Tibial nerve (tissue), 4 donors: Measurements from ENCODE around the gene KRT80. TPM values are rescaled to one million over a fixed set of nuclear protein-coding genes. Genes with fewer than 3 reads are reported as not detected.
"Not testable (repeated sequence)": the region's sequence is repeated elsewhere in the genome, so short reads cannot be mapped to it uniquely, and the experiment has no call there.

Experiments
- DNase-seq, 2 donors: peaks; one replicate each; pipeline ENCODE4 v3.0.0-alpha.2; 2019; ENCODE audit warnings: low spot score in 2 of 2
- H3K27ac ChIP-seq, 4 donors: fragments of 200-600 bp; sonication (generic) in 3 of 4; one replicate each; pipeline ENCODE4 v1.5.1; 2017 to 2019; ENCODE audit warnings: mild to moderate bottlenecking in 1 of 4
- H3K27me3 ChIP-seq, 2 donors: fragments of 200-600 bp; sonication (generic) in 1 of 2; one replicate each; pipeline versions ENCODE4 v1.5.1 to v1.6.0; 2017 to 2019
- H3K36me3 ChIP-seq, 3 donors: fragments of 200-600 bp; sonication (generic); one replicate each; pipeline ENCODE4 v1.5.1; 2018 to 2019
- H3K4me1 ChIP-seq, 4 donors: fragments of 200-600 bp; sonication (generic) in 3 of 4; one replicate each; pipeline ENCODE4 v1.5.1; 2017 to 2019
- H3K4me3 ChIP-seq, 4 donors: fragments of 200-600 bp; sonication (generic) in 3 of 4; one replicate each; pipeline ENCODE4 v1.5.1; 2017 to 2019; ENCODE audit warnings: mild to moderate bottlenecking in 1 of 4, moderate library complexity in 1 of 4
- H3K9me3 ChIP-seq, 4 donors: fragments of 200-600 bp; sonication (generic) in 3 of 4; one replicate each; pipeline ENCODE4 v1.5.1; 2017 to 2019
- EP300 ChIP-seq, 2 donors: sonication (generic); formaldehyde crosslinking; IDR thresholded peaks; one replicate each; pipeline ENCODE4 v1.6.1; 2017; ENCODE audit warnings: antibody characterized with exemption in 2 of 2, mild to moderate bottlenecking in 1 of 2
- POLR2A ChIP-seq, 2 donors: fragments of 450-650 bp; IDR thresholded peaks; one replicate each; pipeline ENCODE4 v1.6.1; 2017; ENCODE audit warnings: antibody characterized with exemption in 2 of 2, mild to moderate bottlenecking in 2 of 2, moderate library complexity in 2 of 2
- WGBS, 2 donors: methylation state at CpG; one replicate each; pipeline ENCODE4 v1.1.5; 2018; 5-methylcytosine and 5-hydroxymethylcytosine counted together
- total RNA-seq, 4 donors: library from RNA; depleted of rRNA; stranded (reverse); fragments of >200 nt; gene quantifications; one replicate each; pipeline ENCODE4 v1.1.0, GENCODE V29; 2016
- TF ChIP-seq, protein P1 (sequence below), 5 experiments: fragments of 200-600 bp in 3 of 5; fragments of 450-650 bp in 2 of 5; sonication (generic) in 3 of 5; IDR thresholded peaks; one replicate each; pipeline ENCODE4 v1.5.1; 2016 to 2019; ENCODE audit warnings: antibody characterized with exemption in 5 of 5, mild to moderate bottlenecking in 3 of 5, moderate library complexity in 2 of 5

Gene KRT80
- total RNA-seq: not detected

DNA sequence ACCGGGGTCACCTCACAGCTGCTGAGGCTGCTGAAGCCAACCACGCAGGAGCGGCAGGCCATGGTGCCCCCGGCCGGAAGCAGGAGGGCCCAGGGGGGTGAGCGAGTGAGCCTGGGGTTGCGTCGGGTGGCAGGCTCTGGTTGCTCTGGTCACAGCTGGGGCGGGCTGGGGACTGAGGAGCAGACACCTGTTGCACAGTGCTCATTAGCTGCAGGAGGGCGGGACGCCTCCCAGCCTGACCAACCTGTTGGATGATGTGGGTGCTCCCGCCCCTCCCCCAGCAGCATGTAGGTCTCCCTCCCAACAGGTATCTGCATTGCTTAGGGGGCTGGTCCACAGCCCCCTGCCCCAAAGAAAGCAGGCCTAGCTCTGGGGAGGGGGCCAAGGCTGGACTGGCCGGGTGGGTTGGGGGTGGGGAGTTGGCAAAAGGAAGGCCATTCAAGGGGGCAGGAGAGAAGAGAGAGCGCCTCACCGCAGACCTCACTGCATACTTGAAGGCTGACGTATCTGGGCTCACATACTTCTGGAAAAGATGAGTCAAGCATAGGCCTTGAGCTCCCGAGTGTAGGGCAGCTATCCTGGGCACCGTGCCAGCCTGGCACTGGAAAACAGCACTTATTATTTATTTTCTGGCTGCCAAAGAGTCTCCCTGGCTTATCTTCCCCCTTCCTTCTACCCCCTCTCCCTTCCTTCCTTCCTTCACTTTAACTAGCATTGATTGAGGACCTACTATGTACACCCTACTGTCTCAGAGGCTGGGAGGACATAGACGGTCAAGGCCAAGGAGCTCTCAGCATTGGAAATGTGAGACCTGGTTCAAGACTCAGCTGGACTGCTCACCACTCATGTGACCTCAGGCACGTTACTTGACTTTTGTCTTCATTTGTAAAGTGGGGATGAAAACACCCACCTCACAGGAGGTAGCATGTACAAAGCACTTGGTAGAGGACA lies at the start of gene KRT80:
KRT80 (minus strand) TSS at position 174 of the 951 bp plus-strand sequence; CDS start at position 62, 112 bp downstream.
- no peak for TF ChIP-seq POLR2A (IDR thresholded peaks at IDR 0.05)
- TF ChIP-seq EP300 (IDR thresholded peaks at IDR 0.05): peak; percentile 75 to 88
- TF ChIP-seq, protein P1, sequence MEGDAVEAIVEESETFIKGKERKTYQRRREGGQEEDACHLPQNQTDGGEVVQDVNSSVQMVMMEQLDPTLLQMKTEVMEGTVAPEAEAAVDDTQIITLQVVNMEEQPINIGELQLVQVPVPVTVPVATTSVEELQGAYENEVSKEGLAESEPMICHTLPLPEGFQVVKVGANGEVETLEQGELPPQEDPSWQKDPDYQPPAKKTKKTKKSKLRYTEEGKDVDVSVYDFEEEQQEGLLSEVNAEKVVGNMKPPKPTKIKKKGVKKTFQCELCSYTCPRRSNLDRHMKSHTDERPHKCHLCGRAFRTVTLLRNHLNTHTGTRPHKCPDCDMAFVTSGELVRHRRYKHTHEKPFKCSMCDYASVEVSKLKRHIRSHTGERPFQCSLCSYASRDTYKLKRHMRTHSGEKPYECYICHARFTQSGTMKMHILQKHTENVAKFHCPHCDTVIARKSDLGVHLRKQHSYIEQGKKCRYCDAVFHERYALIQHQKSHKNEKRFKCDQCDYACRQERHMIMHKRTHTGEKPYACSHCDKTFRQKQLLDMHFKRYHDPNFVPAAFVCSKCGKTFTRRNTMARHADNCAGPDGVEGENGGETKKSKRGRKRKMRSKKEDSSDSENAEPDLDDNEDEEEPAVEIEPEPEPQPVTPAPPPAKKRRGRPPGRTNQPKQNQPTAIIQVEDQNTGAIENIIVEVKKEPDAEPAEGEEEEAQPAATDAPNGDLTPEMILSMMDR (IDR thresholded peaks at IDR 0.05): no peak
- Histone ChIP-seq H3K9me3 (no peaks in the 10 kb centered on the region), H3K36me3 (no peaks in the 10 kb centered on the region), H3K27ac (peak within 1 kb of the TSS in 3 of 4 donors; percentile 31 to 69 (median 50)), H3K27me3 (no peaks in the 10 kb centered on the region), H3K4me1 (peaks cover 0 to 31% (median 10%) of the 10 kb centered on the region in 4 donors), H3K4me3 (no peak within 1 kb of the TSS)
- 33 to 46% methylated on average over 12 to 18 of the region's 20 CpGs for WGBS, 2 donors
- peak; percentile 73 to 76 for DNase-seq

DNA sequence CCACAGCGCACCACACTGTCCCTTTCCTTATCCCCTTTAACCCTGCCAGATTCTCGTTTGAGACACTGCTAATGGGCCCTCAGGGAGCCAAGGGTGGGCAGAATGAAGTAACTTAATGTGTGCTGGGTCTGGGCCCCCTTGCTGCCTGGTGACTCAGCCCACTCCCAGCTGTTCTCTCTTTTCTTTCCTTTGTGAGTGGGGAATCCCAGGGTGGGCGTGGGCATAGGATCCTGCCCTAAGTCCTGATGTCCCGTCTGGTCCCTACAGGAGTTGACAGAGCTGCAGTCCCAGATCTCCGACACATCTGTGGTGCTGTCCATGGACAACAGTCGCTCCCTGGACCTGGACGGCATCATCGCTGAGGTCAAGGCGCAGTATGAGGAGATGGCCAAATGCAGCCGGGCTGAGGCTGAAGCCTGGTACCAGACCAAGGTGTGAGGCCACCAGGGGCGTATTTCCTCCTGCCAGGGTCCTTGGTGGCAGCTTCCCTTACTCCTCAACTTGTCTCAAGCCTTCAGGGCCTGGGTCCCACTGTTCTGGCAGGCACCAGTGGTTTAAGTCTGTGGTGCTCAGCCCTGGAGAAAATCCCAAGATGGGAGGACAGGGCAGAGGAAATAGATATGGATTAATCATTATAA lies 49.5 kb upstream of the KRT80 start:
- no peaks in the 10 kb centered on the region for H3K9me3 ChIP-seq
- peaks cover 0 to 20% (median 13%) of the 10 kb centered on the region in 4 donors for H3K4me1 ChIP-seq
- TF ChIP-seq POLR2A (IDR thresholded peaks at IDR 0.05) (no peak), EP300 (IDR thresholded peaks at IDR 0.05) (no peak)
- TF ChIP-seq, protein P1 (IDR thresholded peaks at IDR 0.05): no peak
- H3K27ac ChIP-seq: no peak overlapping the region
- 74 to 79% methylated on average over 4 to 11 of the region's 11 CpGs for WGBS, 2 donors
- H3K36me3 ChIP-seq: no peaks in the 10 kb centered on the region
- DNase-seq: no peak
- no peaks in the 10 kb centered on the region for H3K27me3 ChIP-seq
- no peak overlapping the region for H3K4me3 ChIP-seq

DNA sequence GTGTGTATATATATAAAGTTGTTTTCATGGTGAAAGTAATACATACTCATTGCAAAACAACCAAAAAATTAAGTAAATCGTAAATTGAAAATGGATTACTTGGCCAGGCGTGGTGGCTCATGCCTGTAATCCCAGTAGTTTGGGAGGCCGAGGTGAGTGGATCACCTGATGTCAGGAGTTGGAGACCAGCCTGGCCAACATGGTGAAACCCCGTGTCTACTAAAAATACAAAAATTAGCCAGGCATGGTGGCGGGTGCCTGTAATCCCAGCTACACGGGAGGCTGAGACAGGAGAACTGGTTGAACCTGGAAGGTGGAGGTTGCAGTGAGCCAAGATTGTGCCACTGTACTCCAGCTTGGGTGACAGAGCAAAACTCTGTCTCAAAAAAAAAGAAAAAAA lies 48.4 kb upstream of the KRT80 start:
- not testable (repeated sequence) for H3K27ac ChIP-seq, H3K36me3 ChIP-seq, H3K9me3 ChIP-seq, H3K27me3 ChIP-seq, DNase-seq, H3K4me3 ChIP-seq
- H3K4me1 ChIP-seq: peaks cover 0 to 20% (median 13%) of the 10 kb centered on the region in 4 donors
- WGBS, 2 donors: 90 to 91% methylated on average over 6 of the region's 6 CpGs

- no peak for DNase-seq
- H3K36me3 ChIP-seq: no peaks in the 10 kb centered on the region
- no peak overlapping the region for H3K27ac ChIP-seq
- no peaks in the 10 kb centered on the region for H3K27me3 ChIP-seq
- TF ChIP-seq, protein P1 (IDR thresholded peaks at IDR 0.05): no peak
- TF ChIP-seq POLR2A (IDR thresholded peaks at IDR 0.05) (no peak), EP300 (IDR thresholded peaks at IDR 0.05) (no peak)
- H3K4me1 ChIP-seq: peaks cover 0 to 18% (median 13%) of the 10 kb centered on the region in 4 donors
- 68 to 74% methylated on average over 2 of the region's 2 CpGs for WGBS, 2 donors
- H3K9me3 ChIP-seq: no peaks in the 10 kb centered on the region
- no peak overlapping the region for H3K4me3 ChIP-seq
Observed at GRCh38 chr12:52239767-52240166, 48.0 kb upstream of the KRT80 start.

- Histone ChIP-seq H3K4me1 (peaks cover 0 to 11% (median 9%) of the 10 kb centered on the region in 4 donors), H3K4me3 (no peak overlapping the region), H3K9me3 (no peaks in the 10 kb centered on the region), H3K27ac (no peak overlapping the region), H3K27me3 (peaks cover 0 to 4% of the 10 kb centered on the region in 2 donors), H3K36me3 (no peaks in the 10 kb centered on the region)
- TF ChIP-seq POLR2A (IDR thresholded peaks at IDR 0.05) (no peak), EP300 (IDR thresholded peaks at IDR 0.05) (no peak)
- TF ChIP-seq, protein P1 (IDR thresholded peaks at IDR 0.05): no peak
- 84% methylated on average over 7 of the region's 7 CpGs for WGBS, 2 donors
- DNase-seq: no peak
Observed at GRCh38 chr12:52238916-52239646, 47.3 kb upstream of the KRT80 start.
